GM12891 (cell line): ENCODE results near the gene SPNS2.

Source experiments
- PAX5 ChIP-seq: IDR thresholded peaks from 2 replicates; pipeline ENCODE4 v1.6.1; 2011; ENCODE audit warnings: low read length, moderate library complexity, mild to moderate bottlenecking; ENCODE audit not compliant: insufficient read depth, severe bottlenecking
- POLR2A ChIP-seq: IDR thresholded peaks from 2 replicates; pipeline ENCODE4 v1.6.1; 2011; ENCODE audit warnings: low read depth, low read length, control low read depth
- POLR2AphosphoS5 ChIP-seq: IDR thresholded peaks from 2 replicates; pipeline ENCODE4 v1.6.1; 2011; ENCODE audit warnings: low read depth, low read length, control low read depth
- SPI1 ChIP-seq: IDR thresholded peaks from 2 replicates; pipeline ENCODE4 v1.6.1; 2011; ENCODE audit warnings: low read depth, low read length, control low read depth
- TAF1 ChIP-seq: IDR thresholded peaks from 2 replicates; pipeline ENCODE4 v1.6.1; 2011; ENCODE audit warnings: low read depth, low read length, control low read depth

DNA sequence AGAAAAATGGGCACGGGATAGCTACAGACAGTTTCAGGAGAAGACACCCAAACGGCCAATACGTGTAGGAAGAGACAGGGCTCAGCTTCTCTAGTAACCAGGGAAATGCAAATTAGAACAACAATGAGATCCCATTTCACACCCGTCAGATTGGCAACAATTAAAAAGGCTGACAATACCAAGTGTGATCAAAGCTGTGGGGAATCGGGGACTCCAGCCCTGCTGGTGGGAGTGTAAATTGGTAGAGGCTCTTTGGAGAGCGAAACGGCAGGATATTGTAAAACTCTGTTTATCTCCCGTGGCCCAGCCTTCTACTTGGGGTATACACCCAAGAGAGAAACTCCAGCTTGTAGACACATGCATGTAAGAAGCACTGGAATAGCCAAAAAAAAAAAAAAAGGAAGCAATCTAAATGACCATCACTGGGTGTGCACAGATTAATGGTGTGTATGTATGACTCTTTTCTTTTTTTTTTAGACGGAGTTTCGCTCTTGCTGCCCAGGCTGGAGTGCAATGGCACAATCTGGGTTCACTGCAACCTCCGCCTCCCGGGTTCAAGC lies 29.0 kb downstream of the SPNS2 start:
- TF ChIP-seq POLR2A = no peak
- no peak for TF ChIP-seq PAX5
- TF ChIP-seq POLR2AphosphoS5 = no peak
- no peak for TF ChIP-seq SPI1
- no peak for TF ChIP-seq TAF1
